Natural killer cell (primary cell): ENCODE measurements around the gene SELENOH. TPM values are rescaled to one million over a fixed set of nuclear protein-coding genes. Genes with fewer than 3 reads are reported as not detected.
A peak's percentile ranks its signal among the peaks of the same experiment; 100 is the strongest.
"Not testable (repeated sequence)": the region's sequence is repeated elsewhere in the genome, so short reads cannot be mapped to it uniquely, and the experiment has no call there.

ENCODE experiments used
- ATAC-seq, 3 donors: fragments of 150-1000 bp in 2 of 3; fragments of 200-7000 bp in 1 of 3; cut with Tn5 transposase; 1 replicate in 1 of 3; 2 replicates in 2 of 3; pipeline ENCODE4 v1.10.0; 2021; ENCODE audit warnings: mild to moderate bottlenecking in 2 of 3, moderate library complexity in 2 of 3
- DNase-seq, 2 donors: peaks; one replicate each; pipeline versions ENCODE4 v3.0.0 to v3.0.0-alpha.2; 2013 to 2021; ENCODE audit warnings: mixed read lengths in 1 of 2
- H3K27ac ChIP-seq: one replicate; pipeline ENCODE4 v1.5.1; 2013; ENCODE audit warnings: mild to moderate bottlenecking, low read length
- H3K27me3 ChIP-seq: one replicate; pipeline ENCODE4 v1.6.1; 2013; ENCODE audit warnings: low read length; ENCODE audit not compliant: control insufficient read depth, insufficient read depth
- H3K36me3 ChIP-seq: one replicate; pipeline ENCODE4 v1.6.1; 2013; ENCODE audit warnings: low read length; ENCODE audit not compliant: control insufficient read depth, insufficient read depth
- H3K4me1 ChIP-seq: one replicate; pipeline ENCODE4 v1.6.1; 2013; ENCODE audit warnings: low read length; ENCODE audit not compliant: control insufficient read depth, insufficient read depth
- H3K4me3 ChIP-seq: one replicate; pipeline ENCODE4 v1.5.1; 2013; ENCODE audit warnings: low read length
- H3K9me3 ChIP-seq: one replicate; pipeline ENCODE4 v1.6.1; 2013; ENCODE audit warnings: low read length; ENCODE audit not compliant: control insufficient read depth, insufficient read depth
- H3K27ac Mint-ChIP-seq, 2 donors: one replicate each; pipeline ENCODE4 v1.8.0; 2022; ENCODE audit warnings: mild to moderate bottlenecking in 2 of 2, mixed read lengths in 2 of 2, moderate library complexity in 1 of 2
- H3K27me3 Mint-ChIP-seq, 2 donors: one replicate each; pipeline ENCODE4 v1.8.0; 2022; ENCODE audit warnings: low read depth in 2 of 2, mixed read lengths in 2 of 2
- H3K36me3 Mint-ChIP-seq: one replicate; pipeline ENCODE4 v1.8.0; 2022; ENCODE audit warnings: mixed read lengths
- H3K4me1 Mint-ChIP-seq, 2 donors: one replicate each; pipeline ENCODE4 v1.8.0; 2022; ENCODE audit warnings: mixed read lengths in 2 of 2
- H3K4me3 Mint-ChIP-seq: one replicate; pipeline ENCODE4 v1.8.0; 2022; ENCODE audit warnings: mild to moderate bottlenecking, moderate library complexity, mixed read lengths
- H3K9me3 Mint-ChIP-seq, 2 donors: one replicate each; pipeline ENCODE4 v1.8.0; 2022; ENCODE audit warnings: mixed read lengths in 2 of 2
- WGBS: methylation state at CpG from one replicate; pipeline ENCODE4 v1.1.7; 2013; ENCODE audit warnings: missing lambda C conversion rate; ENCODE audit not compliant: insufficient coverage; 5-methylcytosine and 5-hydroxymethylcytosine counted together
- intact Hi-C: fragments of 100-400 bp; cut with micrococcal nuclease; formaldehyde crosslinking; loops from one replicate; pipeline ENCODE4 v1.14.2; 2022
- total RNA-seq, 4 donors: library from RNA; stranded (reverse); fragments of 120-200 nt in 1 of 4; gene quantifications; one replicate each; pipeline versions ENCODE4 v1.2.3 to v1.2.4, GENCODE V29; 2013 to 2022
- TF ChIP-seq, protein P1 (sequence below): fragments of 200-600 bp; IDR thresholded peaks from one replicate; pipeline ENCODE4 v1.8.0; 2022; ENCODE audit warnings: antibody characterized with exemption

Gene SELENOH
- total RNA-seq, 3 donors from 2014 or later (not counting 1 experiment from before 2014, with no cell fraction given), result 55.3 to 83.3 (median 61.0) TPM

DNA sequence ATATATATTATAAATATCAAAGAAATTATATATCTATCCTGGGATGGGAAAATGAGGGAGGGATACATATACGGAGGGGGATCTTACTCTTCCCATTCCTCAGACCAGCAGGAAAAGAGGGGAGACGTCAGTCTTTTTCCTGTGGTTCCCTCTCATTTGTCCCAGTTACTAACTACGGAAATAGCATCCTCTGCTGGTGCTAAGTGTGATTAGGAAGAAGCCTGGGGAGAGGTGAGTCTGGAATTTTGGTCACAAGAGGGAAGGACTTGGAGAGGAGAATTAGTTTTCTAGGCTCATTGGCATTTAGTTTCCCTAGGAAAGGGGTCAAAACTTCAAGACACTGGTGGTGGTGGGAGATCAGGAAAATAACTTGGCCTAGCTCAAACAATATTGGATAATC lies 40.9 kb upstream of the SELENOH start:
- Histone ChIP-seq H3K4me1 (no peaks in the 10 kb centered on the region), H3K36me3 (peaks cover 65% of the 10 kb centered on the region), H3K27ac (no peak overlapping the region), H3K27me3 (no peaks in the 10 kb centered on the region), H3K4me3 (no peak overlapping the region), H3K9me3 (no peaks in the 10 kb centered on the region)
- Mint-ChIP-seq H3K27me3 (no peaks in the 10 kb centered on the region), H3K4me3 (no peak overlapping the region), H3K4me1 (no peaks in the 10 kb centered on the region), H3K27ac (no peak overlapping the region), H3K9me3 (no peaks in the 10 kb centered on the region), H3K36me3 (peaks cover 13% of the 10 kb centered on the region)
- DNase-seq (no peak), ATAC-seq (no peak)
- intact Hi-C loops, result no loop called here
- WGBS, result 100% methylated on average over 1 of the region's 3 CpGs
- TF ChIP-seq, protein P1, sequence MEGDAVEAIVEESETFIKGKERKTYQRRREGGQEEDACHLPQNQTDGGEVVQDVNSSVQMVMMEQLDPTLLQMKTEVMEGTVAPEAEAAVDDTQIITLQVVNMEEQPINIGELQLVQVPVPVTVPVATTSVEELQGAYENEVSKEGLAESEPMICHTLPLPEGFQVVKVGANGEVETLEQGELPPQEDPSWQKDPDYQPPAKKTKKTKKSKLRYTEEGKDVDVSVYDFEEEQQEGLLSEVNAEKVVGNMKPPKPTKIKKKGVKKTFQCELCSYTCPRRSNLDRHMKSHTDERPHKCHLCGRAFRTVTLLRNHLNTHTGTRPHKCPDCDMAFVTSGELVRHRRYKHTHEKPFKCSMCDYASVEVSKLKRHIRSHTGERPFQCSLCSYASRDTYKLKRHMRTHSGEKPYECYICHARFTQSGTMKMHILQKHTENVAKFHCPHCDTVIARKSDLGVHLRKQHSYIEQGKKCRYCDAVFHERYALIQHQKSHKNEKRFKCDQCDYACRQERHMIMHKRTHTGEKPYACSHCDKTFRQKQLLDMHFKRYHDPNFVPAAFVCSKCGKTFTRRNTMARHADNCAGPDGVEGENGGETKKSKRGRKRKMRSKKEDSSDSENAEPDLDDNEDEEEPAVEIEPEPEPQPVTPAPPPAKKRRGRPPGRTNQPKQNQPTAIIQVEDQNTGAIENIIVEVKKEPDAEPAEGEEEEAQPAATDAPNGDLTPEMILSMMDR, result no peak

DNA sequence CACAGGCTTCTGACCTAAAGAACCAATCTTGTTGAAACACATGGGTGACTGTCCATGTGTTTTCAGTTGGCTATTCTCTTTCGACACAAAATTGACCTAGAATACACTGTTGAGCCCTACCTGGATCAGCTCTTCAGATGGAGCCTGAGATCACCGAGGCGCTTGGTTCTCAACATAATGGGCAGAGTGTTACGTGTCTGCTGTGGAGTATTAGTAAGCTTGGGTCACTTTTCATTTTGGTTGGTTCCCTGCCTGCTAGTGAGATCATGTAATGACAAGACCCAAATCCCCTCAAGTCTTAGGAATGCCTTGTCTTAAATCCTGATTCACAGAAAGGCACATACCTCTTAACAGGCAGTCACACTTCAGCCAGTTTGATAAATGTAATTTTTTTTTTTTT lies 38.0 kb upstream of the SELENOH start:
- no peaks in the 10 kb centered on the region for H3K4me1 ChIP-seq
- Mint-ChIP-seq H3K9me3 (no peaks in the 10 kb centered on the region), H3K4me1 (peaks cover 0 to 3% of the 10 kb centered on the region in 2 donors), H3K27me3 (no peaks in the 10 kb centered on the region), H3K4me3 (no peak overlapping the region), H3K36me3 (peaks cover 3% of the 10 kb centered on the region), H3K27ac (peak overlapping the region in 1 of 2 donors; percentile 26)
- H3K36me3 ChIP-seq, result peaks cover 47% of the 10 kb centered on the region
- H3K27ac ChIP-seq, result no peak overlapping the region
- DNase-seq (no peak), ATAC-seq (no peak)
- TF ChIP-seq, protein P1, result no peak
- H3K4me3 ChIP-seq, result no peak overlapping the region
- intact Hi-C loops, result no loop called here
- no peaks in the 10 kb centered on the region for H3K9me3 ChIP-seq
- H3K27me3 ChIP-seq, result no peaks in the 10 kb centered on the region
- 92% methylated on average over 4 of the region's 4 CpGs for WGBS

- Histone ChIP-seq H3K9me3 (no peaks in the 10 kb centered on the region), H3K36me3 (peaks cover 31% of the 10 kb centered on the region), H3K4me1 (no peaks in the 10 kb centered on the region), H3K27me3 (no peaks in the 10 kb centered on the region), H3K27ac (no peak overlapping the region), H3K4me3 (no peak overlapping the region)
- no peaks in the 10 kb centered on the region for H3K9me3 Mint-ChIP-seq
- peak overlapping the region in 1 of 2 donors; percentile 6 for H3K27ac Mint-ChIP-seq
- intact Hi-C loops, result no loop called here
- DNase-seq (no peak), ATAC-seq (no peak)
- H3K36me3 Mint-ChIP-seq, result no peaks in the 10 kb centered on the region
- no peaks in the 10 kb centered on the region for H3K27me3 Mint-ChIP-seq
- 100% methylated on average over 2 of the region's 6 CpGs for WGBS
- no peak overlapping the region for H3K4me3 Mint-ChIP-seq
- H3K4me1 Mint-ChIP-seq, result peaks cover 0 to 6% of the 10 kb centered on the region in 2 donors
- TF ChIP-seq, protein P1, result no peak
Observed at GRCh38 chr11:57704932-57705331, 36.4 kb upstream of the SELENOH start.

DNA sequence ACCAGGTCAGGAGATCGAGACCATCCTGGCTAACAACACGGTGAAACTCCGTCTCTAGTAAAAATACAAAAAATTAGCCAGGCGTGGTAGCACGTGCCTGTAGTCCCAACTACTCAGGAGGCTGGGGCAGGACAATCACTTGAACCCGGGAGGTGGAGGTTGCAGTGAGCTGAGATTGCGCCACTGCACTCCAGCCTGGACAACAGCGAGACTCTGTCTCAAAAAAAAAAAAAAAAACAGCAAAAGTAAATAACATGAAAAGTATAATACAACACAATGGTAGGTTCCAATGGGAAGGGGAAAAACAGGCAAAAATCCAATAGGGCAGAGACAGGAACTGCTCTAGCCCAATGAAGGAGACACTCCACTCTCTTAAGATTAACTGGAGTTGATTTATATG lies 35.9 kb upstream of the SELENOH start:
- intact Hi-C loops, H3K27me3 Mint-ChIP-seq, H3K4me1 ChIP-seq, H3K4me3 ChIP-seq, H3K27ac ChIP-seq, H3K27ac Mint-ChIP-seq, H3K27me3 ChIP-seq, H3K9me3 ChIP-seq, H3K36me3 Mint-ChIP-seq, ATAC-seq, H3K9me3 Mint-ChIP-seq, DNase-seq, H3K4me3 Mint-ChIP-seq, H3K4me1 Mint-ChIP-seq: not testable (repeated sequence)
- peaks cover 29% of the 10 kb centered on the region for H3K36me3 ChIP-seq
- WGBS, result 97% methylated on average over 6 of the region's 8 CpGs
